Fibroblast of villous mesenchyme (primary cell): ENCODE measurements around the gene SLC25A34. TPM values are rescaled to one million over a fixed set of nuclear protein-coding genes. Genes with fewer than 3 reads are reported as not detected.
A peak's percentile ranks its signal among the peaks of the same experiment; 100 is the strongest.

Experiments
- DNase-seq: peaks from one replicate; pipeline ENCODE4 v3.0.0-alpha.2; 2010; ENCODE audit warnings: low read depth
- H3K4me3 ChIP-seq: 2 replicates; pipeline ENCODE4 v1.5.1; 2011; ENCODE audit warnings: low read depth, mild to moderate bottlenecking, low read length
- total RNA-seq: library from RNA; depleted of rRNA; stranded (reverse); fragments of >200 nt; gene quantifications from 2 replicates; pipeline ENCODE4 v1.2.3, GENCODE V29; 2012
- TF ChIP-seq, protein P1 (sequence below): IDR thresholded peaks from 2 replicates; pipeline ENCODE4 v1.5.1; 2012; ENCODE audit warnings: low read depth, mild to moderate bottlenecking, low read length; ENCODE audit not compliant: insufficient read depth

Gene SLC25A34
- total RNA-seq, 1 donor: 0.43 TPM

DNA sequence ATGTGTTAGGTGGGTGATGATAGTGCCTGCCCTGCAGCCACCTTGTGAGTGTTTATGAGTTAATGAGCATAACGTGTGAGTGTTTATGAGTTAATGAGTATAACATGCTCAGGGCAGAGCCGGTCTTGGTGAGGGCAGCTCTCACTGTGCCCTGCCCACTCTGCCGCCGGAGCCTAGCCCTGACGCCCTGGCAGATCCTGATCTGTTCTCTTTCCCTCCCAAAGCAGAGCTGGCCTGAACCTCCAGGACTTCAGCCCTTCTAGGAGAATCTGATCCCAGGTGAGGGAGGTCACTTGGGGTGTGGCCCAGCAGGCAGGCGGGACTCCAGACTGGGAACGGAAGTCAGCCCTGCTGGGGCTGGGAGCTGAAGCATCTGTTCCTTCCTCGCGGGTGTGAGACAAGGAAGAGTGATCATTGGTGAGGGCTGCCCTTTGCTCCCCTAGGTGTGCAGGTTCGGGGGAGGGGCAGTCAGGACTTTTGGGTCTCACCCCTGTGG is 28.3 kb downstream of the SLC25A34 start:
- no peak overlapping the region for H3K4me3 ChIP-seq
- TF ChIP-seq, protein P1, sequence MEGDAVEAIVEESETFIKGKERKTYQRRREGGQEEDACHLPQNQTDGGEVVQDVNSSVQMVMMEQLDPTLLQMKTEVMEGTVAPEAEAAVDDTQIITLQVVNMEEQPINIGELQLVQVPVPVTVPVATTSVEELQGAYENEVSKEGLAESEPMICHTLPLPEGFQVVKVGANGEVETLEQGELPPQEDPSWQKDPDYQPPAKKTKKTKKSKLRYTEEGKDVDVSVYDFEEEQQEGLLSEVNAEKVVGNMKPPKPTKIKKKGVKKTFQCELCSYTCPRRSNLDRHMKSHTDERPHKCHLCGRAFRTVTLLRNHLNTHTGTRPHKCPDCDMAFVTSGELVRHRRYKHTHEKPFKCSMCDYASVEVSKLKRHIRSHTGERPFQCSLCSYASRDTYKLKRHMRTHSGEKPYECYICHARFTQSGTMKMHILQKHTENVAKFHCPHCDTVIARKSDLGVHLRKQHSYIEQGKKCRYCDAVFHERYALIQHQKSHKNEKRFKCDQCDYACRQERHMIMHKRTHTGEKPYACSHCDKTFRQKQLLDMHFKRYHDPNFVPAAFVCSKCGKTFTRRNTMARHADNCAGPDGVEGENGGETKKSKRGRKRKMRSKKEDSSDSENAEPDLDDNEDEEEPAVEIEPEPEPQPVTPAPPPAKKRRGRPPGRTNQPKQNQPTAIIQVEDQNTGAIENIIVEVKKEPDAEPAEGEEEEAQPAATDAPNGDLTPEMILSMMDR: no peak
- no peak for DNase-seq

DNA sequence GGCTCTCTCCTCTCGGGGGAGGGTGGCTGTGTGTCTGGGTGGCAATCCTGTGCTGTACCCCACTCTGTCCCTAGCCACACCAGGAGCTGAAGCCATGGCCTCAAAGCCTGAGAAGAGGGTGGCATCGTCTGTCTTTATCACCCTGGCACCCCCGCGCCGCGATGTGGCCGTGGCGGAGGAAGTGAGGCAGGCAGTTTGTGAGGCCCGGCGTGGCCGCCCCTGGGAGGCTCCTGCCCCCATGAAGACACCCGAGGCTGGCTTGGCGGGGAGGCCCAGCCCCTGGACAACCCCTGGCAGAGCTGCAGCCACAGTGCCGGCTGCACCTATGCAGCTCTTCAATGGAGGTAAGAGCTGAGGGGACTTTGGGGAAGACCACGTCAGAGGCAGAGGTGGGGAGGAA is 28.8 kb downstream of the SLC25A34 start:
- no peak overlapping the region for H3K4me3 ChIP-seq
- TF ChIP-seq, protein P1: no peak
- no peak for DNase-seq

DNA sequence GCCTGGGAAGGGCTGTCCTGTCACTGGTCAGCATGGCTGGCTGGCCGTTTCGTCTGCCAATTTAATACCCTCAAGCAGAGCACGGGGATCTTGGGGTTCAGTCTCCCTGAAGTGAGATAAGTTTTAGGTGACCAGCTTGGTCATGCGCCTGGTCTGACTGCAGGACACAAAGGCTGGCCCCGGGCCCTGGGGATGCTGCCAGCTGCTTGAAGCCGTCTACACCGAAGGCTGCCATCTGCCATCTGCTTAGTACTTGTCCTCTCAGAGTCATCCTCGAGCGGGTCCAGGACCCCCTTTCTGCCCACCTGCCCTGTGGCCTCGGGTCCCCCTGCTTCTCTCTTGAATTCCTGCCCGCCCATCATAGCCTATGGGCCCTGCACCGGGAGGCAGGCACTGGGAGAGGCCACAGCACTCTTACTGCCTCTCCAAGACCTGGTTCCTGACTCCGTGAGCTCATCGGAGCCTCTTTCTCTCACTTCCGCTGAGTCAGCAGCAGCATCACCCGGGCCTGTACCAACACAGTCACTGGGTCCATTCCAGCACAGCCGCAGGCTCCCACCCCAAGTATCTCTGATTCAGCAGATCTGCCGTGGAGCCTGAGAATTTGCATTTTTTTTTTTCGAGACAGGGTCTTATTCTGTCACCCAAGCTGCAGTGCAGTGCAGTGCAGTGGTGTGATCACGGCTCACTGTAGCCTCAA is 29.6 kb downstream of the SLC25A34 start:
- DNase-seq: peak; percentile 88
- H3K4me3 ChIP-seq: no peak overlapping the region
- TF ChIP-seq, protein P1: no peak

DNA sequence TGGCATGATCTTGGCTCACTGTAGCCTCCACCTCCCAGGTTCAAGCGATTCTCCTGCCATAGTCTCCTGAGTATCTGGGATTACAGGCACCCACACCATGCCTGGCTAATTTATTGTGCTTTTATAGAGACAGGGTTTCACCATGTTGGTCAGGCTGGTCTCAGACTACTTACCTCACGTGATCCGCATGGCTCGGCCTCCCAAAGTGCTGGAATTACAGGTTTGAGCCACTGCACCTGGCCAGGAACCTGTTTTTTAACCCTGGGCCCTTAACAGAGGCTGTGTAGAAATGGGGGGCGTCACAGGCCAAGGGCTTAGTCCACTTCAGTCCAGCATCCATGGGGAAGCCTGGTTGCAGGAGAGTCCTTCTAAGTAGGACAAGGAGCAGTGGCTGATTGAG is 31.9 kb downstream of the SLC25A34 start:
- DNase-seq: no peak
- TF ChIP-seq, protein P1: no peak
- H3K4me3 ChIP-seq: no peak overlapping the region

DNA sequence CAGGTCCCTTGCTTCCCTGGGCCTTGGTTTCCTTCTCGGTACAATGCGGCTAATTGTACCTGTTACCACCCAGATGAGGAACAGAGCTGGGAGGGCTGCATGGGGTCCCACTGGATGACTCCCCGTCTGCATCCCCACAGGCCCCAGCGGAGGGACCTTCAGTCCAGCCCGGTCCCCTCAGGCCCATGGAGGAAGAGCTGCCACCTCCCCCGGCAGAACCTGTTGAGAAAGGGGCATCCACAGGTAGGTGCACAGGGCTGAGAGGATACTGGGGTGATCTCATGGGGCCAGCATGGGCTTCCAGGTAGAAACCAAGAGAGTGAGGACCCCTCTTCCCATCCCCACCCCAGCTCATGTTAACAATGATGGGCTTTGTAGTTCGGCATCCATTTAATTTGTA is 32.3 kb downstream of the SLC25A34 start:
- TF ChIP-seq, protein P1: no peak
- no peak overlapping the region for H3K4me3 ChIP-seq
- no peak for DNase-seq

DNA sequence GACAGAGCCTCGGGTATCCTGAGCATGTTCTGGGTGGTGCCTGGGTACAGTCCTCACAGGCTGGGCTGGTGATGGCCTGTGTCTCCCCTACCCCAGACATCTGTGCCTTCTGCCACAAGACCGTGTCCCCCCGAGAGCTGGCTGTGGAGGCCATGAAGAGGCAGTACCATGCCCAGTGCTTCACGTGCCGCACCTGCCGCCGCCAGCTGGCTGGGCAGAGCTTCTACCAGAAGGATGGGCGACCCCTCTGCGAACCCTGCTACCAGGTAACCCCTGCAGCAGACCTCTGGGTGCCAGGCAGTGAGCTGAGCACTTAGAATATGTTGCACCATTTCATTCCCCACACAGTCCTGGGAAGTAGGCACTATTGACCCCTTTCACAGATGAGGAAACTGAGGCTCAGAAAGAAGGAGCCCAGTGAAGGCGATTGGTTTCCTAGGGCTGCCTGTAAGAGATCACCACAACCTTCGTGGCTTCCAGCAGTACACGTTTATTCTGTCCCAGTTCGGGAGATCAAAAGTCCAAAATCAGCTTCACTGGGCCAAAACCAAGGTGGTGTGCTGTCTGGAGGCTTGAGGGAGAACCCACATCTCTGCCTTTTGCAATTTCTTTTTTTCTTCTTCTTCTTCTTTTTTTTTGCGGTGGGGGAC is 34.4 kb downstream of the SLC25A34 start:
- H3K4me3 ChIP-seq: no peak overlapping the region
- DNase-seq: no peak
- TF ChIP-seq, protein P1: no peak
